Endothelial cell of umbilical vein (primary cell): ENCODE data around the gene DRC1. TPM values are rescaled to one million over a fixed set of nuclear protein-coding genes. Genes with fewer than 3 reads are reported as not detected.

Source experiments
- BruUV-seq: library from RNA; stranded (reverse); fragments of 400-500 nt; replicated peaks from 2 replicates; lab custom pipeline; 2021; lab: Mats Ljungman, UMichigan
- CTCF ChIA-PET: fragments of 300-600, 350-600 bp; sonication (Branson Sonifier 250); formaldehyde crosslinking; loops from one replicate; lab custom pipeline; 2021; ENCODE audit warnings: antibody characterized with exemption, inconsistent platforms; lab: Charles Lee
- POLR2A ChIA-PET: fragments of 300-600, 350-600 bp; sonication (Branson Sonifier 250); formaldehyde crosslinking; loops from one replicate; lab custom pipeline; 2021; ENCODE audit warnings: antibody characterized with exemption, inconsistent platforms; lab: Charles Lee
- DNase-seq: peaks from one replicate; pipeline ENCODE4 v3.0.0-alpha.2; 2011; ENCODE audit warnings: low read depth, low spot score
- FAIRE-seq: peaks from 2 replicates; lab custom pipeline; 2011; peaks lifted over from hg19 to GRCh38; lab: Jason Lieb, UNC
- H2AFZ ChIP-seq: 2 replicates; pipeline ENCODE4 v1.6.0; 2012; ENCODE audit warnings: low read depth, low read length, control low read depth, inconsistent platforms
- H3K27ac ChIP-seq: 2 replicates; pipeline ENCODE4 v1.5.1; 2011; ENCODE audit warnings: low read depth, mild to moderate bottlenecking, control low read depth, low read length, moderate library complexity; ENCODE audit not compliant: insufficient read depth
- H3K27me3 ChIP-seq, 2 experiments: 2 replicates each; pipeline versions ENCODE4 v1.6.0 to v1.6.1; 2011; ENCODE audit warnings: low read length in 2 of 2, mixed read lengths in 1 of 2; ENCODE audit not compliant: control insufficient read depth in 2 of 2, insufficient read depth in 2 of 2
- H3K36me3 ChIP-seq, 2 experiments: 2 replicates in 1 of 2; 3 replicates in 1 of 2; pipeline ENCODE4 v1.5.1; 2011; ENCODE audit warnings: low read length in 2 of 2, mild to moderate bottlenecking in 1 of 2, moderate library complexity in 1 of 2; ENCODE audit not compliant: control insufficient read depth in 2 of 2, insufficient read depth in 2 of 2; ENCODE audit errors: extremely low read depth in 1 of 2
- H3K4me1 ChIP-seq: 3 replicates; pipeline ENCODE4 v1.5.1; 2011; ENCODE audit warnings: mild to moderate bottlenecking, low read length; ENCODE audit not compliant: control insufficient read depth, insufficient read depth; ENCODE audit errors: extremely low read depth
- H3K4me2 ChIP-seq: 2 replicates; pipeline ENCODE4 v1.6.1; 2011; ENCODE audit warnings: low read length, control low read depth, mixed read lengths; ENCODE audit not compliant: insufficient read depth
- H3K4me3 ChIP-seq, 3 experiments: fragments of 200-600 bp in 1 of 3; sonication (generic), shearing (Covaris generic) in 1 of 3; replicated peaks in 1 of 3; 2 replicates each; pipeline ENCODE4 v1.5.1; 2011 to 2016; ENCODE audit warnings: control low read depth in 3 of 3, low read length in 3 of 3, mild to moderate bottlenecking in 2 of 3, inconsistent platforms in 1 of 3, low read depth in 1 of 3, moderate library complexity in 1 of 3; ENCODE audit not compliant: insufficient read depth in 1 of 3
- H3K79me2 ChIP-seq: 2 replicates; pipeline ENCODE4 v1.6.0; 2012; ENCODE audit warnings: low read length, inconsistent platforms; ENCODE audit not compliant: control insufficient read depth, insufficient read depth
- H3K9ac ChIP-seq: replicated peaks from 2 replicates; pipeline ENCODE3; 2011; ENCODE audit warnings: low read length, control low read depth; ENCODE audit not compliant: insufficient read depth; ENCODE audit errors: extremely low read depth
- H3K9me1 ChIP-seq: replicated peaks from 3 replicates; pipeline ENCODE4 v1.6.0; 2011; ENCODE audit warnings: mild to moderate bottlenecking, low read length; ENCODE audit not compliant: control insufficient read depth, insufficient read depth; ENCODE audit errors: extremely low read depth
- H3K9me3 ChIP-seq: replicated peaks from 2 replicates; pipeline ENCODE4 v1.5.1; 2012; ENCODE audit warnings: low read length, inconsistent platforms; ENCODE audit not compliant: control insufficient read depth, insufficient read depth
- H4K20me1 ChIP-seq: replicated peaks from 2 replicates; pipeline ENCODE3; 2011; ENCODE audit warnings: mild to moderate bottlenecking, low read length; ENCODE audit not compliant: control insufficient read depth, insufficient read depth; ENCODE audit errors: extremely low read depth
- CTCF ChIP-seq, 2 donors: IDR thresholded peaks; 1 replicate in 1 of 2; 2 replicates in 1 of 2; pipeline ENCODE4 v1.5.1; 2011; ENCODE audit warnings: low read length in 2 of 2, mild to moderate bottlenecking in 2 of 2, moderate library complexity in 2 of 2, control low read depth in 1 of 2, inconsistent platforms in 1 of 2, low read depth in 1 of 2; ENCODE audit not compliant: insufficient read depth in 1 of 2; ENCODE audit errors: extremely low read depth in 1 of 2
- MYC ChIP-seq: IDR thresholded peaks from one replicate; pipeline ENCODE4 v1.6.1; 2011; ENCODE audit warnings: mild to moderate bottlenecking, low read depth, low read length
- POLR2A ChIP-seq: IDR thresholded peaks from 2 replicates; pipeline ENCODE4 v1.6.1; 2012; ENCODE audit warnings: low read depth, mild to moderate bottlenecking, control low read depth, low read length
- POLR2AphosphoS5 ChIP-seq: IDR thresholded peaks from 2 replicates; pipeline ENCODE4 v1.6.1; 2012; ENCODE audit warnings: low read depth, mild to moderate bottlenecking, control low read depth, low read length, moderate library complexity; ENCODE audit not compliant: insufficient read depth
- dilution Hi-C: fragments of 300-500 bp; cut with MboI; formaldehyde crosslinking; loops from one replicate; pipeline ENCODE4 v1.15.0; 2019; ENCODE audit warnings: low sequenced_read_pairs; ENCODE audit not compliant: extremely low pct_ligation_motif_present
- intact Hi-C: fragments of 100-400 bp; cut with micrococcal nuclease; formaldehyde crosslinking; loops from one replicate; pipeline ENCODE4 v1.10.0; 2022
- polyA plus RNA-seq, 4 experiments: library from polyadenylated mRNA; depleted of rRNA in 3 of 4; stranded (reverse) in 3 of 4; unstranded in 1 of 4; fragments of >200 nt; gene quantifications; 2 replicates each; pipeline versions ENCODE4 v1.2.1 to v1.2.3, GENCODE V29; 2011 to 2012; ENCODE audit warnings: missing spikeins in 1 of 4
- total RNA-seq: library from RNA; stranded (reverse); gene quantifications from 2 replicates; pipeline ENCODE4 v1.2.3, GENCODE V29; 2021

The DRC1 gene
- total and polyA plus RNA-seq, 2 donors (not counting 3 experiments of a cell fraction or from before 2014, with no cell fraction given), result 0.44 TPM; not detected in 1

- Histone ChIP-seq H3K27me3 (peaks cover 0 to 4% of the 10 kb centered on the region in 2 experiments), H3K4me3 (no peak overlapping the region), H3K79me2 (no peaks in the 10 kb centered on the region), H3K9ac (no peak overlapping the region), H4K20me1 (no peaks in the 10 kb centered on the region), H3K36me3 (no peaks in the 10 kb centered on the region), H2AFZ (no peak overlapping the region), H3K4me1 (no peaks in the 10 kb centered on the region), H3K9me3 (no peaks in the 10 kb centered on the region), H3K4me2 (no peak overlapping the region), H3K27ac (no peak overlapping the region), H3K9me1 (no peaks in the 10 kb centered on the region)
- TF ChIP-seq CTCF (IDR thresholded peaks at IDR 0.05; ENCODE audit: extremely low read depth in 1 of 2, insufficient read depth in 1 of 2, low read depth in 1 of 2, low read length in 2 of 2) (no peak), MYC (no peak), POLR2A (no peak), POLR2AphosphoS5 (no peak)
- intact Hi-C loops, result no loop called here
- BruUV-seq, result no TSS peak
- DNase-seq (no peak), FAIRE-seq (no peak)
- dilution Hi-C loops, result no loop called here
- POLR2A ChIA-PET, result no interaction called here
- CTCF ChIA-PET, result interaction anchor here (1.1 kb wide), 1 partner anchor 12 kb away, joined by 3 read pairs; no protein-coding TSS in a partner anchor
Observed at GRCh38 chr2:26444236-26444635, 42.5 kb downstream of the DRC1 start.

GRCh38 chr2:26448651-26449050, 46.9 kb downstream of the DRC1 start:
- DNase-seq (no peak), FAIRE-seq (no peak)
- TF ChIP-seq MYC, result no peak
- H3K79me2 ChIP-seq, result no peaks in the 10 kb centered on the region
- dilution Hi-C loops (no loop called here), intact Hi-C loops (no loop called here)
- H3K4me2 ChIP-seq, result no peak overlapping the region
- H3K4me3 ChIP-seq, result no peak overlapping the region
- H3K9me3 ChIP-seq, result no peaks in the 10 kb centered on the region
- no peak overlapping the region for H3K9ac ChIP-seq
- CTCF ChIA-PET, result interaction anchor here (1.0 to 1.2 kb wide), 3 partner anchors 10 to 17 kb away, joined by 3 read pairs; no protein-coding TSS in a partner anchor
- H3K9me1 ChIP-seq, result no peaks in the 10 kb centered on the region
- no peaks in the 10 kb centered on the region for H3K36me3 ChIP-seq
- H2AFZ ChIP-seq, result no peak overlapping the region
- H3K27ac ChIP-seq, result no peak overlapping the region
- BruUV-seq, result no TSS peak
- no peaks in the 10 kb centered on the region for H4K20me1 ChIP-seq
- H3K27me3 ChIP-seq, result peaks cover 0 to 1% of the 10 kb centered on the region in 2 experiments
- POLR2A ChIA-PET, result no interaction called here
- H3K4me1 ChIP-seq, result peaks cover 3% of the 10 kb centered on the region
